ENCODE data around the gene MUC7.
"Not testable (repeated sequence)": the region's sequence is repeated elsewhere in the genome, so short reads cannot be mapped to it uniquely, and the experiment has no call there.

MUC7 gene

DNA sequence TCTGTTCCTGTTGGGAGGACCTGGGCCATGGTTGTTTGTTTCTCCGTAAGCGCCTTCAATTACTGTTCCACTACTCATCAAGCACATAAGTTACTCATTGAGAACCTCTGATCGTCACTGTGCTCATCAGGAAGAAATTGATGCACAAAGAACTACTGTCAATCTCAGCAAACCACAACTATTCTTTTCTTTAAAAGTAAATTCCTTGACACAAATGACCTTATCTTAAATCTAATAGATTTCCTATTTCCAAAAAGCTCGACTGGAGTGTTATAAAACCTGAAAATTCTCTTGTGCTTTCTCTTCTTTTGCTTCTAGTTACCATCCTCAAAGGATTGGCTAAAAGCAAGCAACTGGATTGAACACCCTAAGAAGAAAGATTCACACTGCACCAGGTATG is at the start of gene MUC7:
Gene MUC7 (plus strand): TSS at position 301 of the 400 bp plus-strand sequence. CDS start 1,825 bp downstream, outside the sequence.
- DNase-seq (ENCODE audit: low read depth) = no peak

DNA sequence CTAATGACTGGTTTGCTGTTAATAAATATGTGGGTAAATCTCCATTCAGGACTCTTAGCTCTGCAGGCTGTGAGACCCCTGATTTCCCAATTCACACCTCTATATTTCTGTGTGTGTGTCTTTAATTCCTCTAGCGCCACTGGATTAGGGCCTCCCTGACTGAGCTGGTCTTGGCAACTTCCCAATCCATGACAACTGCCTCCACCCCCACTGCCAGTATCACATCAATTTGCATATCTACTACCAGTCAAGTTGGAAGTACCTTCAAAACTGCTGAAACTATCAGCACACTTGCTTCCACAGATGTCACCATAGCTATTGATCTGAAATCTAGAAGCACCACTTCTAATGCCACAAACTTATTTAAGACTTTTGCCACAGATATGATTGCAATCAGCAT is 46.7 kb upstream of the MUC7 start:
- no peak for DNase-seq (ENCODE audit: low read depth)

DNA sequence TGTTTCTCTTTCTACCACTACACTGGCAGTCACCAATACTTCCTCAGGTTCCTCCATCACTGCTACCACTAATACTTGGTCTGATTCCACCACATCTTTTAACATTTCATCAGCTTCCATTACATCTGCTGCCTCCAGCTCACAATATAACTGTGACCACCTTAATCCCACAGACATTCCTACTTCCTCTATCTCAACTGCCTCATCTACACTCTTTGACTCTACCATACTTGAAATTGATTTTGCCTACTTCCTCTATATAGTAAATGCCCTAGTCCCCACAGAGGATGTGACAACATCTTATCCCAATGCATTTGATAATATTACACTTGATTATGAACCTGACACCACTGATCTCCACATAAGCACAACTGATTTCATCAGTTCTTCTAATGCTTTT is 45.2 kb upstream of the MUC7 start:
- DNase-seq (ENCODE audit: low read depth) = no peak

DNA sequence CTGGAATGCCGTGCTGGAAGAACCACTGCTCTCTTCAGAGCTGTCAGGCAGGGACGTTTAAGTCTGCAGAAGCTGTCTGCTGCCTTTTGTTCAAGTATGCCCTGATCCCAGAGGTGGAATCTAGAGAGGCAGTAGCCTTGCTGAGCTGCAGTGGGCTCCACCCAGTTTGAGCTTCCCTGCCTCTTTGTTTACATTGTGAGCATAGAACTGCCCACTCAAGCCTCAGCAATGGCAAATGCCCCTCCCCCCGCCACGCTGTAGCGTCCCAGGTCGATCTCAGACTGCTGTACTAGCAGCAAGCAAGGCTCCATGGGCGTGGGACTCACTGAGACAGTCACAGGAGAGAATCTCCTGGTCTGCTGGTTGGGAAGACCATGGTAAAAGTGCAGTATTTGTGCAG is 34.8 kb upstream of the MUC7 start:
- no peak for DNase-seq (ENCODE audit: low read depth)

DNA sequence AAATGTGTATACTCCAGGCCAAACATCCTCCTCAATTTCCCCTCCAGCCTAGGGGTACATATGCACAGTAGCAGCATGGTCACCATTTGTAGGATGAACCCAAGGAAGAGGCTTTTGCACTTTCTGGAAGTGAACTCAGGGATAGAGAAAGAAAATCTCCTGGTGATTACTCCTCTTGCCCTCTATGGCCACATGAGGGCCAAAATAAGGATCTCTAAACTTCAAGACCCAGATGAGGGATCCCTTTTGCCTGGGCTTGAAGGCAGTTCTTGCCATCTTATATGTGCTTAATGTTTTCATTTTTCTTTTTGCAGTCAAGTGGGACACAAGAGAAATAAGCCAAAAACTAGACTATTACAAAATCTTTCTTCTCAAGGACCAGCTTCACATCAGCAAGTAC is 29.5 kb upstream of the MUC7 start:
- DNase-seq (ENCODE audit: low read depth) = no peak

DNA sequence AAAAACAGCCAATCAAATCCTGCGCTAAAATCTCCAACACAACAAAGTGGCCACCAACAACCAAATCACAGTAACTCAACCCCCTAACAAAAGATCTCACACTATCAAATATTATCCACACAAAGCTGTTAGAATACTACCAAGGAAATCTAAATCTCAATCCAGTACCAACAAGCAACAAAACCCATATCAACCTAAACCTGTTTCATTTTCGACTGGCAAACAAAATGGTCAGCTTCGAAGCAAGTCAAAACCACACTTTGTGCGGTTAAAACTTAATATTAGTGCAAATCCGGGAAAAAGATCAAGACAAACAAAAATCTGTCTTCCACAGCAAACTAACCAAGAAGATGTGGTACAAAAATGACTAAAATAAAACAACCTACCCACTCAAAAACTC is 28.7 kb upstream of the MUC7 start:
- DNase-seq (ENCODE audit: low read depth) = no peak

DNA sequence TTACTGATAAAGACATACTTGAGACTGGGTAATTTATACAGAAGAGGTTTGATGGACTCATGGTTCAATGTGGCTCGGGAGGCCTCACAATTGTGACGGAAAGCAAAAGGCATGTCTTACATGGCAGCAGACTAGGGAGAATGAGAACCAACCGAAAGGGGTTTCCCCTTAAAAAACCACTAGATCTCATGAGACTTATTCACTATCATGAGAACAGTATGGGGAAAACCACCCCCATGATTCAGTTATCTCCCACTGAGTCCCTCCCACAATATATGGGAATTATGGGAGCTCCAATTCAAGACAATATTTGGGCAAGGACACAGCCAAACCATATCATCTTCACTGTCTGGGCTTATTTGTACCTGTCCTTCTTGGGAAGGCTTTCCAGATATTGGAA is 22.8 kb upstream of the MUC7 start:
- no peak for DNase-seq (ENCODE audit: low read depth)

DNA sequence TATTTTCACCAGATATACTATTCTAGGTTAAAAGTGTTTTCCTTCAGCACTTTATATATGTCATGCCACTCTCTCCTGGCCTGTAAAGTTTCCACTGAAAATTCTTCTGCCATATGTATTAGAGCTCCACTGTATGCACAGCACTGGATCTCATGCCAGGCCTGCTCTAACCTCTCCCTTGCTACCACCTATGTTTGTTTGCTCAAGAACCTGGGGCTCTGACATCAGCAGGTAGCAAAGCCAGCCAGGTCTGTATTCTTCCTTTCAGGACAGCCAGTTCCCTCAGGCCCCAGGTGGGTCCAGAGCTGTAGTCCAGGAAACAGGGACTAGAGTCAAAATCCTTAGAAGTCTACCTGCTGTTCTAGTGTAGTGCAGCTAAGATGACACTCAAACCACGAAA is 19.1 kb upstream of the MUC7 start:
- DNase-seq (ENCODE audit: low read depth) = no peak

DNA sequence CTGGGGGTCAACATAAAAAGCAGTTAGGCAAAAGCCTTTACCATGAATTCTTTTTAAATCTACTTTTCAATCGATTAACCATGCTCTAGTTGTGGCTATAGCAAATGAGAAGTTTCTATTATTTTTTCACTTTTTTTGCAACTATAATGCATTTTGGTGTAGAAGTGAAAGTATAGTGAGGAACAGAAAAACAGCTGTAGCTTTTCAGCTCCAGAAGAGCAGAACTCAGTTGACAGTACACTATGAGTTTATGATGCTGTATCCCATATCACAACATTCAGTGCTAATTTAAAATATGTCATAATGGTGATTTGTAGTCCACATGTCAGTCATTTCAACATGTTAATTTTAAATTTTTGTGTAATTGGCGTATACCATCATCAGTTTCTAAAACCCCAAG is 8.7 kb upstream of the MUC7 start:
- no peak for DNase-seq (ENCODE audit: low read depth)

DNA sequence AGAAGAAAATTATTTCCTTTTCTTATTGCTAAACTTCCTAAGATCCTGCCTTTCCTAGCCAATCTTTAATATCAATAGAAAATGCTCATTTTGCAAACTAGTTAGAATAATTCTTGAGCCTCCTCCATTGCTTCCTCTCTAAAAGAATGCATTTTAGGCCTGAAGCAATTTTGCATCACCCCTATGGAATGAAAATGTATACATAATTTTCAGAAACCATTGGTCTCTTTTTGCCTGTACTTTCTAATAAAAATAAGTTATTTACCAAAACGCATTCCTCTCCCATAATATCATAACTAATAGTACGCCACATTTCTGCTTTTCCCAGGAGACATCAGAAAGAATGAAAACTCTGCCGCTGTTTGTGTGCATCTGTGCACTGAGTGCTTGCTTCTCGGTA is 1.7 kb downstream of the MUC7 start:
- DNase-seq (ENCODE audit: low read depth) = no peak

DNA sequence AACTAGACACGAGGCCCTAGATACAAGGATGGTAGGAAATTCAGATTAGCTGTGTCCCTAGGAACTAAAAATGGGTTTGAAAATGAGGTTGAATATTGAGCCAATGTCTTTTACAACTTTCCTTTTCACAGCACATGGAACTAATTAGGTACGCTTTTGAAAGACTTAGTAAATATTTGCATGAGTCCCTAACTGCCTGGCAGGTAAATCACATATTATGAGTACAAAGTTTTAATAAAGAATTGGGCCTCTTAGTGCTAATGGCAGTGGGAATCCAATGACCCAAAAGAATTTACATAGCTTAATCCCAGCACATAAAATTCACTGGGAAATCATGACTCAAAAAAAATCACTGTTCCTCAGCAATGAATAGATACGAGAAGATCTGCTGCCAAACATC is 16.8 kb downstream of the MUC7 start:
- DNase-seq (ENCODE audit: low read depth) = no peak

DNA sequence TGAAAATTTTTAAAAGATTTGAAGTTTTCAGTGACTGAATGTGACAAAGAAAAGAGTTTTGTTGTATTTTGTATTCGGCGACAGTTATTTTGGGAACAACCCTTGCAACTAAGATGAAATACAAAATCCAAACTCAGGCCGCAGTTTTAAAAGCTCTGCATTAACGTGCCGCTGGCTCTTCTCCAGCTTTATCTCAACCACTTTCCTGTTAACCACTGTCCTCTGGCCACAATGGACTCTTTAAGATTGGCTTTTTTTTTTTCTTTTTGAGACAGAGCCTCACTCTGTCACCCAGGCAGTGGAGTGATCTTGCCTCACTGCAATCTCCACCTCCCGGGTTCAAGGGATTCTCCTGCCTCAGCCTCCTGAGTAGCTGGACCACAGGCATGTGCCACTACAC is 24.2 kb downstream of the MUC7 start:
- DNase-seq (ENCODE audit: low read depth) = no peak

DNA sequence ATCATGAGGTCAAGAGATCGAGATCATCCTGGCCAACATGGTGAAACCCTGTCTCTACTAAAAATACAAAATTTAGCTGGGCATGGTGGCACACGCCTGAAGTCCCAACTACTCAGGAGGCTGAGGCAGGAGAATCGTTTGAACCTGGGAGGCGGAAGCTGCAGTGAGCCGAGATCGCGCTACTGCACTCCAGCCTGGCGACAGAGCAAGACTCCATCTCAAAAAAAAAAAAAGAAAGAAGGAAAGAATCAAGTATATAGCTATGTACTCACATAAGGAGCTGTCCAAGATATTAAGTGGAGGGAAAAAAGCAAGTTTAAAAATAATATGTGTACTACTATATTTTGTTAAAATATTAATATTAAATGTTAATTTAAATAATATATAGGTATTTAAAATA is 29.8 kb downstream of the MUC7 start:
- DNase-seq (ENCODE audit: low read depth) = not testable (repeated sequence)

DNA sequence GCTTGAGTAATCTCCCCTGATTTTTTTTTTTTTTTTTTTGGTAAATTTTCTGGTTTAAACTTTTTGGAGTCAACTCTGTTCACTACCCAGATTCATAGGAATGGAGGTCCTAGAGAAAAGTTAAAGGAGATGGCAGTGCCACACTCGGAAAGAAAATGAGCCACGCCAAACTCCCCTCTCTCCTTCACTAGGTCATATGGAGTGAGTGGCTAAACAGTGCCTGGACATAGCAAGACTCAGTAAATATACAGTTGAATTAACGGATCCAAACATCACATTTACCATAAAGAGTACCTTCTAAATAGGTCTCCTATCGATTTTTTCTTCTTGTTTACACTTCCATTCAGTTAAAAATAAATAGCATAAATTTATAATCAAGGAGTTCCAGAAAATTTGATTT is 32.7 kb downstream of the MUC7 start:
- no peak for DNase-seq (ENCODE audit: low read depth)

DNA sequence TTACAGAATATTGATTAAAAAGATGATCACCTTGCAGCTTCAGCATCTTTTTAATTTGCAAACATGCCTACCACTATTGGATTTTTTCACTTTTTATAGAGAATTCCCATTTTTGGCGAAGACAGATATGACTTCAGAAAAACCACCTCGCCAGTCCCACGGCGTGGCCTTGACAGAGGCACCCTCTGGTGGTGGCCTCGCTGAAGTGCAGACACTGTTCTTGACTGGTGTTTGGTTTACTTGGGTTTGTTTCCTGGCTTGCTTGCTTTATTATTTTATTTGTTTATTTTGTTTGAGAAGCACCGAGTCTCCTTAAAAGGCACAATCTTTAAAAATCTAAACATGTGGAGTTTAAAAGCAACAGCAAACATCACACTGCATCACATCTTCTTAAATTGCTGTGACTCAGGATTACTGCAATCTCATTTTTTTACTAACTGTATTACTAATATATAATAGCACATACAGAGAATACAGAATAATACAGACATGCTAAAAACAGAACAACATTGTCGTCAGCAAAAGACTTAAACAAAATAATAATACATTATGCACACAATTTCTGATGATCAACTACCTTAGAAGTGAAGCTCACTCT is 33.3 kb downstream of the MUC7 start:
- DNase-seq (ENCODE audit: low read depth) = peak; percentile 1

DNA sequence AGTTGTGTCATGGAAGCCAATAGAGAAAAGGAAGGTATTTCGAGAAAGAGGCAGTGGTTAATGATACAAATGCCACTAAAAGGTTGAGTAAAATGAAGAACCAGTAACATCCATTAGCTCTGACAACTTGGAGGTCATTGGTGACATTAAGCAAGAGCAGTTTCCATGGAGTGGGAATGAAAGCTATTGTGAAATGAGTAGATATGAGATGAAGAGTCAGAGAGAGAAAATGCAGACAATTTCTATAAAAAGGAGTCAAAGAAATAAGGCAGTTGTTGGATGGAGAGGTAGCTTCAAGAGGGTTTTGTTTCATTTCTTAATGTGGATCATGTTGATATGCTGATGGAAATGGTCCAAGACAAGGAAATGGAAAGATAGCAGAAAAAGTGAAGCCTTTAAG is 36.8 kb downstream of the MUC7 start:
- no peak for DNase-seq (ENCODE audit: low read depth)

DNA sequence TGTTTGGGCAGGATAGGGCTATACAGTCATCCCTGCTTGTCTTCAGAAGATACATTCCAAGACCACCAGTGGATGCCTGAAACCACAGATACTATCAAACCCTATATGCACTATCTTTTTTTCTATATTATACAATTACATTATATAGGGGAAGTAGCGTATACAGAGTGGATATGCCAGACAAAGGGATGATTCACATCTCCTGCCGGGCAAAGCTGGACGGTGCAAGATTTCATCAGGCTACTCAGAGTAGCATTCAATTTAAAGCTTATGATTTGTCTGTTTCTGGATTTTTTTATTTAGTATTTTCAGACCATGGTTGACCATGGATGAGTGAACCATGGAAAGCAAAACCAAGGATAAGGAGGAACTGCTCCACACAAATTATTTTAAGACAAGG is 39.4 kb downstream of the MUC7 start:
- DNase-seq (ENCODE audit: low read depth) = no peak

DNA sequence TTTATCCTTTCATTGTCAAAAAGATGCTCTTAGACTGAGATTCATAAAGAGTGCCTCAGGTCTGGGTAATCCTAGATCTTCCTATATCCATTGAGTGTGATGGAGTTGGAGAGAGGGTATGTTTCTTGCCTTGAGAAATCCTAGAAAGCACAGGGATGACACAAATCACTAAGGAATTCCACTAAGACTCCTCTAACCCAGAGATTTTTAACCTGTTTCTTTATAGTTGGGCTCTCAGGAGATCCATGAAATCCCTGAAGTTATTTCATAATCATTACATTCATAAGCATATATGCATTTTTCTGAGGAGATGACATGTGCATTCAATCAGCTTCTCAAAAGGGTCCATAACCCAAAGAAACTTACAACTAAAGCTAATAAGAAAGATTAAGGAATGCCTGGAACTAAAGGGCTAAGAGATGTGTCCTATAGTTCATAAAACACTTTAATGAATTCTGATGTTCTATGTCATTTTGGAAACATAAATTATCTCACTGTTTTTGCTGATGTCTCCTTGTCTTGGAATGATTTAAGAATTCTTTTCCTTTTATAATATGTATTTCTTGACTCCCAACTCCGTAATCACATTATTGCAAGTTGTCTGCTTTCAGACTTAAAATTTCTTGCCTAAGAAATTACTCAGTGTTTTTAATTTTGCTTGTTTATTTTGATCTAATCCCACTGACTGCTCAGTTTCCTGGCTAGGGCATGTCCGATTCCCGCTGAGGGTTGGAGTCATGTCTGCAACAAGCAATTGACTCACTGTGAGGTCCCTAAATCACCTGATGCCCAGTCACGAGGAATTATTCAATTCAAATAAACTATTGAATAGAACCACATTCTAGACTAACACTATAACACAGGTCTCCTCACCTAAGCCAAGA is 43.6 kb downstream of the MUC7 start:
- no peak for DNase-seq (ENCODE audit: low read depth)

DNA sequence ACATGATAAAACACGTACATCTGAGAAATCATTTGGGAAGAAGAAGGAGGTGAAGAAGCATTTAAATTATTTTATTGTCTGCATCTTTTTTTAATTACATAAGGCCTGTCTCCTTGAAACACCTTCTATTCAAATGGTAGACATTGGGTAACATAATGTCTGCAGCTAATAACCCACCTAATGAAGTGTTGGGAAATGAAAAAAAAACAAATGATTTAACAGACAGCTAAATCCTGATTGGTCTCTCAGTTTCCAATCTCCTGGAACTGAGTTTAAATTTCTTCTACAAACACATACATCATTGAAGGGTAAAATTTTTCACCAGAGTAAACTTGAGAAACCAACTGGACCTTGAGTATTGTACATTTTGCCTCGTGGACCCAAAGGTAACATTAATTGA is 46.3 kb downstream of the MUC7 start, which contains the start of gene AMTN:
Gene AMTN (plus strand): TSS at position 301 of the 400 bp plus-strand sequence. CDS start 209 bp downstream, outside the sequence.
- no peak for DNase-seq (ENCODE audit: low read depth)

DNA sequence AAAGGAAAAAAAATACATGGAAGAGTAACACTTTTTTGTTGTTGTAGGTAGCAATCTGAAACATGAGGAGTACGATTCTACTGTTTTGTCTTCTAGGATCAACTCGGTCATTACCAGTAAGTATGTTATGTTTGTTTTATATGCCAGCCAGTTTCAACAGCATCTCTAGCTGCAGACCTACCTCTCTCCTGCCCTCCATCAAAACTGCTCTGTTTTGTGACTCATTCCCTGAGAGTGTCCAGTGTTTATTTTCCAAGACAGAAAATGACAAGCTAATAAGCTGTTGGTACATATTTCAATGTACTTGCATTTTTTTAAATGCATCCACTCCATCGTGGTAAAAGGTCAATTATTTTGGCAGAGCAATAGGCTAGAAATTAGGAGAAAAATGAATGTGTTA is 46.7 kb downstream of the MUC7 start:
- no peak for DNase-seq (ENCODE audit: low read depth)

DNA sequence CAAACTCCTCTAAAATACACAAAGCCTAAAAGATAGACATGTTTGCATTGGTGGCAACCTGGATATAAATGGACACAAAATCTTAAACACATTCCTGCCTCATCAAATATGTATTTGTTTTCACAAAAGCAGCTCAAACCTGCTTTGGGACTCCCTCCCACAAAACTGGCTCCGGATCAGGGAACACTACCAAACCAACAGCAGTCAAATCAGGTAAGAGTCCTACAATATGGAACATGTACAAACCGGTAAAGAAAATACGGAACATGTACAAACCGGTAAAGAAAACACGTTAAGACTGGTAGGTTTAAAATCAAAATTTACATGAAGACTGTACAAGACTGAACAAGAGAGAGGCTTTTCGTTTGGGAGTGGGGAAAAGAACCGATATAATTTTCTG is 50.6 kb downstream of the MUC7 start:
- DNase-seq (ENCODE audit: low read depth) = no peak

DNA sequence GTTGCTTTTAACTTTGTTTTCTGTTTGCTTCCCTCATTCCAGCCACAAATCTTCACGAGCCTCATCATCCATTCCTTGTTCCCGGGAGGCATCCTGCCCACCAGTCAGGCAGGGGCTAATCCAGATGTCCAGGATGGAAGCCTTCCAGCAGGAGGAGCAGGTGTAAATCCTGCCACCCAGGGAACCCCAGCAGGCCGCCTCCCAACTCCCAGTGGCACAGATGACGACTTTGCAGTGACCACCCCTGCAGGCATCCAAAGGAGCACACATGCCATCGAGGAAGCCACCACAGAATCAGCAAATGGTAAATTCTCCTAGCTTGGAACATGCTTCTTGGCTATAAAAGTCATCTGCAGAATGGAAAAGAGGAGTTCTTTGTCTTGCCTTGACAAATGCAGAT is 59.0 kb downstream of the MUC7 start:
- DNase-seq (ENCODE audit: low read depth) = no peak

DNA sequence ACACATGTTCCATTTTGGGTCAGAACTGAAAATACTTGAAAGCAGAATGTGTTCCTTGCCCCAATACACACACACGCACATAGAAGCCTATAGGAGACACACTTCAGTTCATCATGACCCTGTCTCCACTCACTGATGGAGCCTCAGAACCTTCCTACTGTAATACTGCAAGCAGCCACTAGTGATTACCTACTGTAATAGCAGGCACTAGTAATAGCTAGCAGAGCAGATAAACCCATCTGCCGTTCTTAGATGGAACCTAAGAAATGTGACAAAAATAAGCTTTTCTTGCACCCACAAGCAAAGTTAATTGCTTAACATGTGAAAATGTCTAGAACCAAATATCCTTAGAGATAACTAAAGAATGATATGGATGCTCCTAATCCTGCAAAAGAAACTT is 60.0 kb downstream of the MUC7 start:
- no peak for DNase-seq (ENCODE audit: low read depth)

All from T-helper 22 cell (primary cell).